SK-N-SH (cell line): ENCODE results near the gene ABCA6. TPM values are rescaled to one million over a fixed set of nuclear protein-coding genes. Genes with fewer than 3 reads are reported as not detected.

Source experiments
- CTCF ChIA-PET: fragments of 300-600, 350-600 bp; formaldehyde crosslinking; extraction: SDS; loops from one replicate; lab custom pipeline; 2021; lab: Yijun Ruan, JAX
- POLR2A ChIA-PET: fragments of 350-600 bp; sonication (Branson Sonifier 250); formaldehyde crosslinking; extraction: SDS; loops from one replicate; lab custom pipeline; 2020; ENCODE audit warnings: antibody characterized with exemption, inconsistent platforms; lab: Yijun Ruan, JAX
- DNase-seq: peaks from one replicate; pipeline ENCODE4 v3.0.0; 2012
- H2AFZ ChIP-seq: fragments of 200-600 bp; sonication (generic); 2 replicates; pipeline ENCODE4 v1.8.1; 2016; ENCODE audit warnings: antibody characterized with exemption, mild to moderate bottlenecking, low read depth
- H3F3A ChIP-seq: fragments of 200-600 bp; sonication (generic); replicated peaks from 2 replicates; pipeline ENCODE3; 2016; ENCODE audit warnings: antibody characterized with exemption, mild to moderate bottlenecking; ENCODE audit not compliant: insufficient read depth
- H3K27ac ChIP-seq, 2 experiments: fragments of 200-500 bp in 1 of 2; fragments of 200-600 bp in 1 of 2; sonication (Bioruptor generic) in 1 of 2; sonication (generic), shearing (Covaris generic) in 1 of 2; 2 replicates each; pipeline versions ENCODE4 v1.5.1 to v1.6.1; 2014 to 2016; ENCODE audit warnings: low read depth in 2 of 2, inconsistent platforms in 1 of 2, low read length in 1 of 2, mild to moderate bottlenecking in 1 of 2, mixed read lengths in 1 of 2
- H3K27me3 ChIP-seq: fragments of 200-600 bp; sonication (generic), shearing (Covaris generic); 2 replicates; pipeline ENCODE4 v1.6.1; 2016; ENCODE audit warnings: mixed run types; ENCODE audit not compliant: insufficient read depth
- H3K36me3 ChIP-seq, 2 experiments: fragments of 200-500 bp in 1 of 2; fragments of 200-600 bp in 1 of 2; sonication (Bioruptor generic) in 1 of 2; sonication (generic) in 1 of 2; replicated peaks in 1 of 2; 2 replicates each; pipeline versions ENCODE3 to v1.5.1; 2014 to 2016; ENCODE audit warnings: low read length in 1 of 2, mild to moderate bottlenecking in 1 of 2; ENCODE audit not compliant: insufficient read depth in 2 of 2, control insufficient read depth in 1 of 2
- H3K4me1 ChIP-seq, 2 experiments: fragments of 200-500 bp in 1 of 2; fragments of 200-600 bp in 1 of 2; sonication (Bioruptor generic) in 1 of 2; sonication (generic), shearing (Covaris generic) in 1 of 2; 2 replicates each; pipeline versions ENCODE4 v1.5.1 to v1.6.1; 2014 to 2016; ENCODE audit warnings: low read depth in 1 of 2, low read length in 1 of 2, mixed run types in 1 of 2; ENCODE audit not compliant: insufficient read depth in 2 of 2, control insufficient read depth in 1 of 2
- H3K4me2 ChIP-seq: fragments of 200-600 bp; sonication (generic), shearing (Covaris generic); 2 replicates; pipeline ENCODE4 v1.6.1; 2017; ENCODE audit warnings: mixed run types
- H3K4me3 ChIP-seq, 2 experiments: fragments of 200-500 bp in 1 of 2; fragments of 200-600 bp in 1 of 2; sonication (Bioruptor generic) in 1 of 2; sonication (generic), shearing (Covaris generic) in 1 of 2; 2 replicates each; pipeline versions ENCODE4 v1.5.1 to v1.8.1; 2014 to 2016; ENCODE audit warnings: low read depth in 2 of 2, inconsistent platforms in 1 of 2, low read length in 1 of 2, mild to moderate bottlenecking in 1 of 2, mixed read lengths in 1 of 2, moderate library complexity in 1 of 2
- H3K79me2 ChIP-seq: fragments of 200-600 bp; sonication (generic); 2 replicates; pipeline ENCODE4 v1.8.1; 2017; ENCODE audit warnings: mild to moderate bottlenecking; ENCODE audit not compliant: insufficient read depth
- H3K9ac ChIP-seq: fragments of 200-600 bp; sonication (generic); 2 replicates; pipeline ENCODE4 v1.6.1; 2017; ENCODE audit warnings: mixed run types
- H3K9me2 ChIP-seq: fragments of 200-600 bp; sonication (generic); 2 replicates; pipeline ENCODE4 v1.6.1; 2017; ENCODE audit warnings: mixed run types
- H3K9me3 ChIP-seq: fragments of 200-600 bp; sonication (generic); 2 replicates; pipeline ENCODE4 v1.6.1; 2017; ENCODE audit warnings: mixed run types, mild to moderate bottlenecking, moderate library complexity
- H4K20me1 ChIP-seq: fragments of 200-600 bp; sonication (generic); 2 replicates; pipeline ENCODE4 v1.6.1; 2017; ENCODE audit warnings: mild to moderate bottlenecking, mixed run types; ENCODE audit not compliant: insufficient read depth
- ELF1 ChIP-seq: IDR thresholded peaks from 2 replicates; pipeline ENCODE4 v1.4.0; 2012
- EP300 ChIP-seq, 2 experiments: IDR thresholded peaks; 2 replicates each; pipeline versions ENCODE4 v1.4.0 to v1.6.1; 2012; ENCODE audit warnings: borderline replicate concordance in 1 of 2, low read depth in 1 of 2, low read length in 1 of 2
- EZH2phosphoT487 ChIP-seq: fragments of 200-600 bp; sonication (generic); IDR thresholded peaks from 2 replicates; pipeline ENCODE4 v1.6.1; 2017; ENCODE audit warnings: low read depth, mixed run types, mild to moderate bottlenecking, antibody characterized with exemption, moderate library complexity, borderline replicate concordance
- FOSL2 ChIP-seq: IDR thresholded peaks from 2 replicates; pipeline ENCODE4 v1.4.0; 2012; ENCODE audit warnings: low read depth, mild to moderate bottlenecking, moderate library complexity, borderline replicate concordance
- FOXJ3 ChIP-seq: sonication (generic); formaldehyde crosslinking; IDR thresholded peaks from 2 replicates; pipeline ENCODE4 v1.5.1; 2020; ENCODE audit warnings: mild to moderate bottlenecking, missing genetic modification reagents
- GABPA ChIP-seq: IDR thresholded peaks from 2 replicates; pipeline ENCODE4 v1.4.0; 2012; ENCODE audit warnings: low read depth, mild to moderate bottlenecking
- GATA2 ChIP-seq: sonication (generic); formaldehyde crosslinking; IDR thresholded peaks from 2 replicates; pipeline ENCODE4 v1.5.0; 2020; ENCODE audit warnings: mild to moderate bottlenecking, missing genetic modification reagents
- JUND ChIP-seq: IDR thresholded peaks from 2 replicates; pipeline ENCODE4 v1.4.0; 2012
- MXI1 ChIP-seq: IDR thresholded peaks from 2 replicates; pipeline ENCODE4 v1.6.1; 2012; ENCODE audit warnings: mild to moderate bottlenecking, low read depth, low read length, improper control_type of control experiment
- NFIC ChIP-seq: IDR thresholded peaks from 2 replicates; pipeline ENCODE4 v1.4.0; 2012; ENCODE audit warnings: borderline replicate concordance
- NRF1 ChIP-seq: IDR thresholded peaks from 2 replicates; pipeline ENCODE4 v1.6.1; 2012; ENCODE audit warnings: low read depth, mild to moderate bottlenecking, low read length
- PBX3 ChIP-seq: IDR thresholded peaks from 2 replicates; pipeline ENCODE4; 2012
- POLR2AphosphoS5 ChIP-seq: IDR thresholded peaks from 2 replicates; pipeline ENCODE4 v1.6.1; 2012; ENCODE audit warnings: low read depth, low read length
- RAD21 ChIP-seq: IDR thresholded peaks from 2 replicates; pipeline ENCODE4 v1.6.1; 2012; ENCODE audit warnings: mild to moderate bottlenecking, low read length
- RFX5 ChIP-seq: IDR thresholded peaks from 2 replicates; pipeline ENCODE4 v1.6.1; 2012; ENCODE audit warnings: mild to moderate bottlenecking, improper control_type of control experiment, low read length
- RXRA ChIP-seq: IDR thresholded peaks from 2 replicates; pipeline ENCODE4 v1.4.0; 2012; ENCODE audit warnings: low read depth, mild to moderate bottlenecking, borderline replicate concordance
- TCF12 ChIP-seq: IDR thresholded peaks from 2 replicates; pipeline ENCODE4 v1.4.0; 2012
- USF1 ChIP-seq: IDR thresholded peaks from 2 replicates; pipeline ENCODE4 v1.4.0; 2012; ENCODE audit warnings: low read depth, borderline replicate concordance
- YY1 ChIP-seq: IDR thresholded peaks from 2 replicates; pipeline ENCODE4 v1.4.0; 2012; ENCODE audit warnings: low read depth, mild to moderate bottlenecking
- WGBS: methylation state at CpG from one replicate; pipeline ENCODE4 v1.1.6; 2017; ENCODE audit warnings: low lambda C conversion rate; 5-methylcytosine and 5-hydroxymethylcytosine counted together
- polyA plus RNA-seq, 3 experiments: library from polyadenylated mRNA; depleted of rRNA; stranded (reverse); fragments of >200 nt; gene quantifications; 2 replicates each; pipeline ENCODE4 v1.2.3, GENCODE V29; 2012
- TF ChIP-seq, protein P1 (sequence below): fragments of 150-350 bp; IDR thresholded peaks from 2 replicates; pipeline ENCODE4 v1.6.1; 2017; ENCODE audit warnings: antibody characterized with exemption, low read length, low read depth, borderline replicate concordance
- TF ChIP-seq, protein P2 (sequence below): IDR thresholded peaks from 2 replicates; pipeline ENCODE4 v1.4.0; 2012; ENCODE audit warnings: low read depth

The ABCA6 gene
- polyA plus RNA-seq, 1 of the 3 experiments (the other 2 are of a cell fraction), result 0.15 TPM

DNA sequence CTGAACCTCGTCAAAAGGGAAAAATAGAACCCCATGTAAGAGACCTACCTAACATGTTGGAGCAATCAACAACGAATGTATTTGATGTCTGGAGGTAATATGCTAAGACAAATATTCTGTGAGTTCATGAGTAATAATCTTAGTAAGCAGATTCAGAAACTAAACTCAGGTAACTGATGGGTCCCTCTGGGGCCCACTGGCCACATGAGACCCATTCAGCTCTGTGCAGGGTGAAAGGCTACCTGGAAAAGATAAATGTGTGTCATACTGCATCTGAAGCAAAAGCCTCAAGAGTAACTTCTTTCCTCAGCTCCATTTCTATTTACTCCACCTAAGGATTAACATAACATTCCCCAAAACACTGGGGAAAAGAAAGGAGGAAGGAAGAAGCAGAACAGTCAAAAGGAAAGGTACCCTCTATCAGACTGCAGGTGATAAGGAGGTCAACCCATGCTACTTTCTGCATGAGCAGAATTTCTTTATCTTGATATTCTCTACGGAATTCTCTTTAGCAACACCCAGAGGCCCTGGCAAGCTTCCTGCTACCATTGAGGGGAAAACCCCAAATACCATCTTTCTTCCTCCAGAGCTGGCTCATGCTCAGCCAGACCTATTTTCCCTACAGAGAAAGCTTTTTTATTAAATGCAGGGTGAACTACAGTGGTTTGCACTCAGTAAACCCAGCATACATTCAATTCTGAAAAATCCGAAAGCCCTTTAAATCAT is 37.7 kb upstream of the ABCA6 start:
- no peak for DNase-seq
- no peaks in the 10 kb centered on the region for H4K20me1 ChIP-seq
- H3K27ac ChIP-seq, result no peak overlapping the region
- no peak overlapping the region for H3K9ac ChIP-seq
- H3K9me2 ChIP-seq, result no peaks in the 10 kb centered on the region
- H3K79me2 ChIP-seq, result no peaks in the 10 kb centered on the region
- peaks cover 10% of the 10 kb centered on the region for H3F3A ChIP-seq
- POLR2A ChIA-PET, result no interaction called here
- H3K36me3 ChIP-seq, result no peaks in the 10 kb centered on the region
- H2AFZ ChIP-seq, result peak overlapping the region; percentile 18; the same call in 1 of the 2 replicates
- H3K4me1 ChIP-seq, result peaks cover 0 to 13% of the 10 kb centered on the region in 2 experiments; a peak in 2 of 4 replicates
- TF ChIP-seq RFX5 (no peak), NFIC (0 out of 2 replicates have a peak, but pooled peaks have one; percentile 12)
- no peaks in the 10 kb centered on the region for H3K27me3 ChIP-seq
- WGBS, result 35% methylated on average over 4 of the region's 4 CpGs
- H3K4me3 ChIP-seq, result no peak overlapping the region
- CTCF ChIA-PET, result interaction anchor here (1.1 to 1.2 kb wide), 2 partner anchors 23 to 795 kb away, joined by 3 read pairs; no protein-coding TSS in a partner anchor
- H3K9me3 ChIP-seq, result no peaks in the 10 kb centered on the region
- no peak overlapping the region for H3K4me2 ChIP-seq

DNA sequence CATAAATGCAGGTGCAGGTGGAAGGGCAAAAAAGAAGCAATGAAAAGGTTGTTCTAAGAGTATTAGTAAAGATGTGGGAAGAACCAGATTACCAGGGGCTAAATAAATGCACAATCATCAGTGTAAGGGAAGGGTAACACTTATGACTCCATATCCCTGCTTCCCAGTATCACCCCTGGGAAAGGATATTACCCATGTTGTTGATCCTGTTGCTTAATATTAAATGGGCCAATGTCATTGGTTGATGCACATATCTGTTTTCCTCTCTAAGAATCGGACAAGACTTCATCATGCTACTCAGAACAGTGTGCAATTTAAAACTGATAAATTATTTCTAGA is 34.7 kb upstream of the ABCA6 start:
- ChIA-PET POLR2A (no interaction called here), CTCF (no interaction called here)
- Histone ChIP-seq H3K4me2 (no peak overlapping the region), H3K9me3 (no peaks in the 10 kb centered on the region), H4K20me1 (no peaks in the 10 kb centered on the region), H3K4me1 (peaks cover 0 to 13% of the 10 kb centered on the region in 2 experiments; a peak in 2 of 4 replicates), H3F3A (peaks cover 10% of the 10 kb centered on the region), H3K36me3 (no peaks in the 10 kb centered on the region), H3K79me2 (no peaks in the 10 kb centered on the region), H2AFZ (peak overlapping the region; percentile 51; the same call in 1 of the 2 replicates), H3K27me3 (no peaks in the 10 kb centered on the region), H3K9me2 (no peaks in the 10 kb centered on the region), H3K27ac (peak overlapping the region in 1 of 2 experiments; percentile 65; a peak in 2 of 4 replicates), H3K4me3 (no peak overlapping the region), H3K9ac (no peak overlapping the region)
- no peak for DNase-seq
- TF ChIP-seq, protein P1, sequence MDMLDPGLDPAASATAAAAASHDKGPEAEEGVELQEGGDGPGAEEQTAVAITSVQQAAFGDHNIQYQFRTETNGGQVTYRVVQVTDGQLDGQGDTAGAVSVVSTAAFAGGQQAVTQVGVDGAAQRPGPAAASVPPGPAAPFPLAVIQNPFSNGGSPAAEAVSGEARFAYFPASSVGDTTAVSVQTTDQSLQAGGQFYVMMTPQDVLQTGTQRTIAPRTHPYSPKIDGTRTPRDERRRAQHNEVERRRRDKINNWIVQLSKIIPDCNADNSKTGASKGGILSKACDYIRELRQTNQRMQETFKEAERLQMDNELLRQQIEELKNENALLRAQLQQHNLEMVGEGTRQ, result no peak
- TF ChIP-seq EP300 (IDR thresholded peaks at IDR 0.05; ENCODE audit: borderline replicate concordance in 1 of 2, low read depth in 1 of 2, low read length in 1 of 2), result no peak
- TF ChIP-seq NRF1, result no peak
- TF ChIP-seq GABPA, result no peak
- no peak for TF ChIP-seq MXI1
- TF ChIP-seq USF1, result no peak
- no peak for TF ChIP-seq JUND
- TF ChIP-seq, protein P2, sequence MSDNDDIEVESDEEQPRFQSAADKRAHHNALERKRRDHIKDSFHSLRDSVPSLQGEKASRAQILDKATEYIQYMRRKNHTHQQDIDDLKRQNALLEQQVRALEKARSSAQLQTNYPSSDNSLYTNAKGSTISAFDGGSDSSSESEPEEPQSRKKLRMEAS, result no peak
- no peak for TF ChIP-seq RFX5
- TF ChIP-seq GATA2 (CRISPR knock-in tag), result no peak
- TF ChIP-seq ELF1, result no peak
- no peak for TF ChIP-seq RXRA
- TF ChIP-seq EZH2phosphoT487, result no peak
- TF ChIP-seq PBX3, result no peak
- no peak for TF ChIP-seq TCF12
- TF ChIP-seq FOXJ3, result no peak
- no peak for TF ChIP-seq RAD21
- no peak for TF ChIP-seq FOSL2
- no peak for TF ChIP-seq POLR2AphosphoS5
- TF ChIP-seq YY1, result no peak
- WGBS, result 80% methylated on average over 1 of the region's 1 CpG
